ENCODE results near the gene BIRC7. TPM values are rescaled to one million over a fixed set of nuclear protein-coding genes. Genes with fewer than 3 reads are reported as not detected.

The BIRC7 gene
- total RNA-seq, 1 experiment from 2014 or later = not detected

- TF ChIP-seq CTCF (conservative IDR thresholded peaks at IDR 0.05) (no peak), EZH2 (IDR thresholded peaks at IDR 0.05; ENCODE audit: low read depth) (no peak)
- Histone ChIP-seq H3K27ac (no peak overlapping the region), H3K4me1 (replicated peaks; ENCODE audit: insufficient read depth) (peaks cover 23% of the 10 kb centered on the region), H3K79me2 (ENCODE audit: low read depth) (peaks cover 62% of the 10 kb centered on the region), H3K9me2 (ENCODE audit: insufficient read depth) (no peaks in the 10 kb centered on the region), H4K20me1 (ENCODE audit: insufficient read depth) (peaks cover 54% of the 10 kb centered on the region), H3F3A (ENCODE audit: insufficient read depth, low read depth) (peaks cover 23% of the 10 kb centered on the region; the same call in 1 of the 2 replicates), H3K9me3 (ENCODE audit: insufficient read depth, low read depth) (no peaks in the 10 kb centered on the region), H3K4me2 (peak overlapping the region; percentile 93), H2AFZ (no peak overlapping the region), H3K27me3 (ENCODE audit: insufficient read depth, low read depth) (peaks cover 2% of the 10 kb centered on the region; the same call in 1 of the 2 replicates), H3K36me3 (ENCODE audit: low read depth) (peaks cover 49% of the 10 kb centered on the region), H3K4me3 (peak overlapping the region; percentile 95)
- BruUV-seq (replicated peaks) = TSS peak; percentile 44
- no peak for DNase-seq
- ChIA-PET CTCF (interaction anchor here (0.6 kb wide), 1 partner anchor 33 kb away, joined by 3 read pairs; no protein-coding TSS in a partner anchor), POLR2A (ENCODE audit: unreplicated experiment) (no interaction called here)
- intact Hi-C loops (cut with micrococcal nuclease; ENCODE audit: unreplicated experiment) = no loop called here
Measured at GRCh38 chr20:63214514-63214913, 21.2 kb upstream of the BIRC7 start.

GRCh38 chr20:63215101-63216040 is 20.3 kb upstream of the BIRC7 start:
- H3K4me3 ChIP-seq = peak overlapping the region; percentile 95
- peak overlapping the region; percentile 93 for H3K4me2 ChIP-seq
- intact Hi-C loops (cut with micrococcal nuclease; ENCODE audit: unreplicated experiment) = no loop called here
- H4K20me1 ChIP-seq (ENCODE audit: insufficient read depth) = peaks cover 45% of the 10 kb centered on the region
- peaks cover 53% of the 10 kb centered on the region for H3K79me2 ChIP-seq (ENCODE audit: low read depth)
- CTCF ChIA-PET = interaction anchor here (0.6 kb wide), 1 partner anchor 34 kb away, joined by 3 read pairs; no protein-coding TSS in a partner anchor
- peak; percentile 73 for TF ChIP-seq CTCF (conservative IDR thresholded peaks at IDR 0.05)
- TF ChIP-seq EZH2 (IDR thresholded peaks at IDR 0.05; ENCODE audit: low read depth) = no peak
- H3K9me3 ChIP-seq (ENCODE audit: insufficient read depth, low read depth) = no peaks in the 10 kb centered on the region
- POLR2A ChIA-PET (ENCODE audit: unreplicated experiment) = no interaction called here
- no peaks in the 10 kb centered on the region for H3K9me2 ChIP-seq (ENCODE audit: insufficient read depth)
- H3F3A ChIP-seq (ENCODE audit: insufficient read depth, low read depth) = peaks cover 23% of the 10 kb centered on the region; the same call in 1 of the 2 replicates
- no TSS peak for BruUV-seq (replicated peaks)
- H3K36me3 ChIP-seq (ENCODE audit: low read depth) = peaks cover 40% of the 10 kb centered on the region
- H3K27me3 ChIP-seq (ENCODE audit: insufficient read depth, low read depth) = peaks cover 9% of the 10 kb centered on the region
- peaks cover 23% of the 10 kb centered on the region for H3K4me1 ChIP-seq (replicated peaks; ENCODE audit: insufficient read depth)
- DNase-seq = peak; percentile 48 to 50
- 0 out of 2 replicates have a peak overlapping the region, but pooled peaks have one; percentile 7 for H3K27ac ChIP-seq
- peak overlapping the region; percentile 71 for H2AFZ ChIP-seq

DNA sequence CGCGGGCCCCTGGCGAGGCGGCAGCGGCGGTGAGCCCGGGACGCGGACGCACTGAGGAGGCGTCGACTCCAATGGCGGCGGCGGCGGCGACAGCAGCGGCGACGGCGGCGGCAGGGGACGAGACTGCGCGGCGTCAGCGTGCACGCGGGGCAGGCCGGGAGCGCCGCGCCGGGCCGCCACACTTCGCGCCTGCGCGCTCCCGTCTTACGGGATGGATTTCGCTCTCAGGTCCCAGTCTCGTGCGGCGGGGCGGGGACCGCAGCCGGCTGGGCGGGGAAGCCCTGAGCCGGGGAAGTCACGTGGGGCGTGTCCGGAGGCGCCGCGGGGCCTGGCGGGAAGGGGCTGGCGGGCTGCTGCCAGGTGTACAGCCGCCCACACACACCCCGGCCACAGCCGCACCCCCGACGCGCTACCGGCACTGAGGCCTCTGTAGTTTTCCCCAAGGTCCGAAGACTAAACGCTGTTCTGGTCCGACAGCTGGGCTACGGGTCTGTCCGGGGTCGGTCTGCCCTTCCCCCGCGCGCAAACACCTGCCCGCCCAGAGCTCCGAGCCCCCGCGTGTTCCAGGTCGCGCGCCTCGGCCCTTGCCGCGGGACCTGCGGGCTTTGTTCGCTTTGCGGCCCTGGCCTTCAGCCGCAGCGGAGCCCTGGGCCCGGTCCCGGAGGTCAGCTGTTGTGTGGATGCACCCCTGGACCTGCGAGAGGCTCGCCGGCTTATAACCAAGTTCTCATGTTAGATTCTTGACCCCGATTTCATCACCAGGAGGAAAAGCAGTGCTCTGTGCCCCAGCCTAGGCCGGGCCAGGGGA is 19.5 kb upstream of the BIRC7 start, which contains the start of gene YTHDF1:
YTHDF1 (minus strand) TSS at position 91 of the 808 bp plus-strand sequence. CDS start 239 bp downstream, outside the sequence.
- Histone ChIP-seq H3F3A (ENCODE audit: insufficient read depth, low read depth) (peaks cover 23% of the 10 kb centered on the region; the same call in 1 of the 2 replicates), H3K4me2 (peak within 1 kb of the TSS; percentile 93), H3K27me3 (ENCODE audit: insufficient read depth, low read depth) (peaks cover 17% of the 10 kb centered on the region), H3K79me2 (ENCODE audit: low read depth) (peaks cover 44% of the 10 kb centered on the region), H3K36me3 (ENCODE audit: low read depth) (peaks cover 34% of the 10 kb centered on the region), H3K9me2 (ENCODE audit: insufficient read depth) (no peaks in the 10 kb centered on the region), H3K27ac (peak within 1 kb of the TSS; percentile 31; the same call in 1 of the 2 replicates), H3K4me1 (replicated peaks; ENCODE audit: insufficient read depth) (peaks cover 23% of the 10 kb centered on the region), H3K9me3 (ENCODE audit: insufficient read depth, low read depth) (no peaks in the 10 kb centered on the region), H4K20me1 (ENCODE audit: insufficient read depth) (peaks cover 36% of the 10 kb centered on the region), H3K4me3 (peak within 1 kb of the TSS; percentile 95), H2AFZ (peak within 1 kb of the TSS; percentile 99)
- intact Hi-C loops (cut with micrococcal nuclease; ENCODE audit: unreplicated experiment) = no loop called here
- no peak for TF ChIP-seq EZH2 (IDR thresholded peaks at IDR 0.05; ENCODE audit: low read depth)
- ChIA-PET POLR2A (ENCODE audit: unreplicated experiment) (no interaction called here), CTCF (no interaction called here)
- DNase-seq = peak; percentile 90 to 99
- TSS peak; percentile 89 for BruUV-seq (replicated peaks)
